ENCODE measurements around the gene PTPRA. TPM values are rescaled to one million over a fixed set of nuclear protein-coding genes. Genes with fewer than 3 reads are reported as not detected.
A peak's percentile ranks its signal among the peaks of the same experiment; 100 is the strongest.

Gene PTPRA
- total and polyA plus RNA-seq, 10 of the 15 experiments (the other 5 are each of a cell fraction or from before 2014, with no cell fraction given) = 3.9 to 62.1 (median 34.6) TPM

DNA sequence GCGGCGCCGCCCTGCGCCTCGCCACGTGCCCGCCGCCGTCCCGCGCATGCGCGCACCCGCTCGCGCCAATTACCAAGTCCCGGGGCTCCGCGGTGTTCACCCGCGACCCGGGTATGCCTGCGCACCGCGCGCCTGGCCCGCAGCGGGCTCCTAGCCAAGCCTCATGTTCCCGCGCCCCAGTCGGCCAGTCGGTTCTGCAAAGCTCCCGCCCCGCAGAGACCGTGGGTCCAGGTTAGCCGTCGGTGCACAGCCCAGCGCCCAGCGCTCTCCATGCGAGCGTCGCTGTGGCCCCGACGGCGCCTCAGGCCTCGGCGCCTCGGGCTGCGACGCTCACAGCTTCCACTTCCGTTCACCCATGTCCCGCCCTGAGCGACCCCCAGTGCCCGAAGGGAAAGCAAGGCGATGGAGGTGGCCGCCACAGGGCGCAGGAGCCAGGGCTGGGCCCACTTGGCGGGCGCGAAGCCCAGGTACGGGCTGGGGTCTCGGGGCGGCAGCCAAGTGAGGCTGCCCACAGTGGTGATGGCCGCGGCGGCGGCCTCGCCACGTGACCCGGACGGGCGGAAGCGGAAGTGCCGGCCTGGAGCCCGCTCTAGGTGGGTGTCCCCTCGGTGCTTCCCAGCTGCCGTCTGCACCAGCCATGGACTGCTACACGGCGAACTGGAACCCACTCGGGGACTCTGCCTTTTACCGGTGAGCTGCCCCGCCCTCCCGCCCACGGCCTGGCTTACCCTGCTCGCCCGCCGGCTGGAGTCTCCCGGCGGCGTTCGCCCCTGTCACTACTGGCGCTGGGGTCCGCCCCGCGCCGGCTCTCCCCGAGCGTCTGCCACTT lies 32.9 kb upstream of the PTPRA start, which contains the start of the genes PCED1A and VPS16 (continued):
- no peak for TF ChIP-seq STAT1 (conservative IDR thresholded peaks at IDR 0.05)
- TF ChIP-seq FOS (IDR thresholded peaks at IDR 0.05; ENCODE audit: borderline replicate concordance, extremely low read depth, insufficient read length) = no peak
- TF ChIP-seq MTA3 (IDR thresholded peaks at IDR 0.05; ENCODE audit: borderline replicate concordance, low read length) = no peak
- no peak for TF ChIP-seq ZSCAN29 (IDR thresholded peaks at IDR 0.05)
- no peak for TF ChIP-seq CBX3 (IDR thresholded peaks at IDR 0.05; ENCODE audit: borderline replicate concordance, low read depth)
- peak; percentile 80 for TF ChIP-seq TCF12 (IDR thresholded peaks at IDR 0.05; ENCODE audit: low read depth, low read length)
- TF ChIP-seq KLF5 (IDR thresholded peaks at IDR 0.05; ENCODE audit: partially characterized antibody) = peak; percentile 88
- TF ChIP-seq SMAD1 (IDR thresholded peaks at IDR 0.05; ENCODE audit: low read depth, partially characterized antibody) = no peak
- TF ChIP-seq HCFC1 (IDR thresholded peaks at IDR 0.05; ENCODE audit: low read length) = peak; percentile 91
- TF ChIP-seq IKZF1 (conservative IDR thresholded peaks at IDR 0.05) = peak; percentile 99
- TF ChIP-seq RUNX3 (IDR thresholded peaks at IDR 0.05; ENCODE audit: low read length) = peak; percentile 41
- TF ChIP-seq, protein P1, sequence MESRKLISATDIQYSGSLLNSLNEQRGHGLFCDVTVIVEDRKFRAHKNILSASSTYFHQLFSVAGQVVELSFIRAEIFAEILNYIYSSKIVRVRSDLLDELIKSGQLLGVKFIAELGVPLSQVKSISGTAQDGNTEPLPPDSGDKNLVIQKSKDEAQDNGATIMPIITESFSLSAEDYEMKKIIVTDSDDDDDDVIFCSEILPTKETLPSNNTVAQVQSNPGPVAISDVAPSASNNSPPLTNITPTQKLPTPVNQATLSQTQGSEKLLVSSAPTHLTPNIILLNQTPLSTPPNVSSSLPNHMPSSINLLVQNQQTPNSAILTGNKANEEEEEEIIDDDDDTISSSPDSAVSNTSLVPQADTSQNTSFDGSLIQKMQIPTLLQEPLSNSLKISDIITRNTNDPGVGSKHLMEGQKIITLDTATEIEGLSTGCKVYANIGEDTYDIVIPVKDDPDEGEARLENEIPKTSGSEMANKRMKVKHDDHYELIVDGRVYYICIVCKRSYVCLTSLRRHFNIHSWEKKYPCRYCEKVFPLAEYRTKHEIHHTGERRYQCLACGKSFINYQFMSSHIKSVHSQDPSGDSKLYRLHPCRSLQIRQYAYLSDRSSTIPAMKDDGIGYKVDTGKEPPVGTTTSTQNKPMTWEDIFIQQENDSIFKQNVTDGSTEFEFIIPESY (IDR thresholded peaks at IDR 0.05) = no peak
- no peak for TF ChIP-seq TBL1XR1 (IDR thresholded peaks at IDR 0.05; ENCODE audit: low read depth, low read length)
- no peak for TF ChIP-seq NFXL1 (IDR thresholded peaks at IDR 0.05; ENCODE audit: borderline replicate concordance)
- TF ChIP-seq SRF (IDR thresholded peaks at IDR 0.05; ENCODE audit: low read depth in 2 of 2, low read length in 2 of 2) = no peak
- TF ChIP-seq RELB (IDR thresholded peaks at IDR 0.05; ENCODE audit: low read depth) = no peak
- TF ChIP-seq SIX5 (IDR thresholded peaks at IDR 0.05; ENCODE audit: low read depth, low read length, severe bottlenecking) = peak; percentile 87
- TF ChIP-seq ETV6 (conservative IDR thresholded peaks at IDR 0.05 in 1 of 2, IDR thresholded peaks at IDR 0.05 in 1 of 2; ENCODE audit: borderline replicate concordance in 1 of 2, low read depth in 1 of 2) = no peak
- no peak for TF ChIP-seq IRF5 (IDR thresholded peaks at IDR 0.05; ENCODE audit: borderline replicate concordance)
- TF ChIP-seq POU2F2 (IDR thresholded peaks at IDR 0.05; ENCODE audit: borderline replicate concordance, low read depth, low read length) = 0 out of 3 replicates have a peak, but pooled peaks have one; percentile 16
- no peak; the same call in 1 of the 2 replicates for TF ChIP-seq CREM (IDR thresholded peaks at IDR 0.05; ENCODE audit: low read depth)
- no peak for TF ChIP-seq HDGF (IDR thresholded peaks at IDR 0.05)
- peak; percentile 92 for TF ChIP-seq GABPA (IDR thresholded peaks at IDR 0.05; ENCODE audit: low read depth)
- TF ChIP-seq BACH1 (IDR thresholded peaks at IDR 0.05; ENCODE audit: borderline replicate concordance) = no peak; the same call in none of the 2 replicates
- TF ChIP-seq BCL11A (IDR thresholded peaks at IDR 0.05; ENCODE audit: low read depth, low read length) = no peak
- TF ChIP-seq RAD51 (IDR thresholded peaks at IDR 0.05) = peak; percentile 84
